GM12892 (cell line): ENCODE results near the gene GTF2F2.

Source experiments
- POLR2A ChIP-seq: IDR thresholded peaks from 2 replicates; pipeline ENCODE4 v1.6.1; 2011; ENCODE audit warnings: low read depth, low read length, control low read depth
- POLR2AphosphoS5 ChIP-seq: IDR thresholded peaks from 2 replicates; pipeline ENCODE4 v1.6.1; 2011; ENCODE audit warnings: low read depth, low read length, control low read depth

DNA sequence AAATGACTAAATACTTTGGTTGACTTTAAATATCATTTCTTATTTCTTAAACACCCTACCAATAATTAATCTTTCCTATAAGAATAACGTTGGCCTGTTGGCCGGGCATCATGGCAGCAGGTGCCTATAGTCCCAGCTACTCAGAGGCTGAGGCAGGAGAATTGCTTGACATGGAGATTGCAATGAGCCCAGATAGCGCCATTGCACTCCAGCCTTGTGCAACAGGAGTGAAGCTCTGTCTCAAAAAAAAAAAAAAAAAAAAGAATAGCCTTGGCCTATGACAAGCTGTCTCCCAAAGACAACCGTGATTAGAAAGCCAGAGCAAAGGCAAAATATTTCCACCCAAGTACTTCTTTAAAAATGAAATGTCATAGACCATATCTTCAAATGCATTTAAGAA lies 105.1 kb downstream of the GTF2F2 start:
- TF ChIP-seq POLR2A (no peak), POLR2AphosphoS5 (no peak)
